Right hindlimb (tissue), 1 donor: ENCODE results near the gene NGEF.
"Not testable (repeated sequence)": the region's sequence is repeated elsewhere in the genome, so short reads cannot be mapped to it uniquely, and the experiment has no call there.

Experiments used
- DNase-seq: peaks from one replicate; pipeline ENCODE4 v3.0.0-alpha.2; 2018

The NGEF gene

GRCh38 chr2:233019610-233020009 lies 6.6 kb upstream of the NGEF start:
- not testable (repeated sequence) for DNase-seq

GRCh38 chr2:233017947-233018346 lies 4.9 kb upstream of the NGEF start:
- DNase-seq, result no peak

DNA sequence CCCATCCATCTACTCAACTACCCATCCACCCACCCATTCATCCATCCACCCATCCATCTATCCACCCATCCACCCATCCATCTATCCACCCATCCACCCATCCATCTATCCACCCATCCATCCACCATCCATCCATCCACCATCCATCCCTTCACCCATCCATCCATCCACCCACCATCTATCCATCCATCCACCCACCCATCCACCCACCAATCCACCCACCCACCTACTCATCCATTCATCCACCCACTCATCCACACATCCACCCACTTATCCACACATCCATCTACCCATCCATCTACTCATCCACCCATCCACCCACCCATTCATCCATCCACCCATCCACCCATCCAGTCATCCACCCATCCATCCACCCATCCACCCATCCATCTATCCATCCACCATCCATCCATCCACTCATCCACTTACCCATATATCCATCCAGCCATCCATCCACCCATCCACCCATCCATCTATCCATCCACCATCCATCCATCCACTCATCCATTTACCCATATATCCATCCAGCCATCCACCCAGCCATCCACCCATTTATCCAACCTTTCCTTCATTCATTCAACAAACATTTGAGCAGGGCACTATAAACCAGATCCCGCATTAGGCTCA lies 2.1 kb upstream of the NGEF start:
- DNase-seq, result no peak

DNA sequence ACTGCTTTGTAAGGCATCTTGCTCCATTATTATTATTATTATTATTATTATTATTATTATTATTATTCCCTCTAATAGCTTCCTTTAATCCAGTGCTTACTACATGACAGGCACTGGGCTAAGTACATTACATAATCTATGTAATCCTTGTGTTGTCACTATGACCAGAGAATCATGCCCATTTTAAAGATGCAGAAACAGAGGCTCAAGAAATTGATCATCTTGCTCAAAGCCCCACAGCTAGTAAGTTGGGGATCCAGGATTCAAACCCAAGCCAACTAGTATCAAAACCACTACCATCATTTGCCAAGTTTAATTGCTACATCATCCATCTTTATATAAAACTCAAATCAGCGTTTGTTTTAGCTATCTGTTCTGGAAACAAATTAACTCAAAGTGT lies 594 bp upstream of the NGEF start:
- DNase-seq, result no peak

- DNase-seq, result no peak
These were observed 620 bp downstream of the NGEF start for GRCh38 chr2:233012301-233012971.

DNA sequence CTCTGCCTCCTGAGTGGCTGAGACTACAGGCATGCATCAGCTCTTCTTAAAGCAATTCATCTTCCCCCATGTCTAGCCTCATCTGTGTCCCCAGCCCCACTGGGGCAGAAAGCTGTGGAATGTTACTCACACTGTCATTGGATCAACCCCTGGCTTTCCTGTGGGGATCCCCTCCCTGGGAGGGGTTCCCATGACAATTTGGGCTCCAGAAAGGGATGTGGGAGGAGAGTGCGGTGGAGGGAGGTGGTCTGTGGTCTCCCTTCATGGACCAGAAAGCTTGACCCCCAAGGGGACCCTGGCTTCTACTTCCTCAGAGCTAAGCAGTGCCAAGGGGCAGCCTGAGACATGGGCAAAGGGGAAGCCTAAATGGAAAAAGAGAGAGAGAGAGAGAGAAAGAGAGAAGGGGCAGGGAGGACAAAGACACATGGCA lies 1.3 kb downstream of the NGEF start:
- no peak for DNase-seq

DNA sequence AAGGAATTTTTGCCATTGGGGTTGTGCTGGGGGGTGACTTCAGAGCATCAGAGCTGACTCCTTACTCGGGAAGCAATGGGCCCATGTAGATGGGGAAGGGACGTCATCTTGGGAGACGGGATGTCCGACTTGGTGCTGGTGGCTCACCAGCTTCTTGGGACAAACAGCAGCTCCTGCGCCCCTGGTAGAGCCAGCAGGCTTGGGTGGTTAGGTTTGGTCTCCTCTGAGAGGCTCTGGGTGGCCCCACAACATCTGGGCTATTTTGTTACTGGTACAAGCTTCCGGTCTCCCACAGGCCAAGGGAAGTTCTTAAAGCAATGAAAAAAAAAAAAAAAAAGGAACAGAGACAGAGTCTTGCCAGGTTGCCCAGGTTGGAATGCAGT lies 1.8 kb downstream of the NGEF start:
- no peak for DNase-seq

DNA sequence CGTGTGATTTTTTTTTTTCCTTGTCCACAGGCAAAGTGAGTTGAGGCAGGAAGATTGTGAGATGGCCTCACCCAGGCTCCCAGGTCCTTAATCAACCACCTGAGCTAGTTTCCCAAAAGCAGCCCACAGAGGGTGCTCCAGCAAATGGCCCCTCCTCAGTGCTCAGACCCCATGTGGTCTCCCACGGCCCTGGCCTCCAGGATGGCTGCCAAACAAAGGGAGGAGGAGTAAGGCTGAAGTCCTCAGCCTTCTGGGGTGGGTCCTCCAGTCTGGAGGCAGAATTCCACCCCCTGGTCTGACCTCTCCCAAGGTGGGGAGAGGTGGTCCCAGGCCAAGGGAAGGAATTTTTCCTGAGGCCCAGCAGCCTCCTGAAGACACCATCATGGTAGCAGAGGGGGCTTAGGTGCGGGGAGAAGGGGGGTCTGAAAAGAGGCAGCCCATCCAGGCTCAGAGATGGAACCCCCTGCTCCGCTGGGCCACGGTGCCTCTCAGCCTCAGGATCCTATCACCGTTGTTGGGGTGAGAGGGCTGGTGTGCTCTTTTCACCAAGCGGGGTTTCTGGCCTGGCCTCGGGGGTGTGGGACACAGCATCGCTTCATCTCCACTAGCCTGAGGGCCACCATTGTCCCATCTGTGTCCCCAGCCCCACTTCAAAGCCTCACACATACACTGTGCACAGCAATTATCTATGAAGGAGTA lies 2.3 kb downstream of the NGEF start:
- no peak for DNase-seq

DNA sequence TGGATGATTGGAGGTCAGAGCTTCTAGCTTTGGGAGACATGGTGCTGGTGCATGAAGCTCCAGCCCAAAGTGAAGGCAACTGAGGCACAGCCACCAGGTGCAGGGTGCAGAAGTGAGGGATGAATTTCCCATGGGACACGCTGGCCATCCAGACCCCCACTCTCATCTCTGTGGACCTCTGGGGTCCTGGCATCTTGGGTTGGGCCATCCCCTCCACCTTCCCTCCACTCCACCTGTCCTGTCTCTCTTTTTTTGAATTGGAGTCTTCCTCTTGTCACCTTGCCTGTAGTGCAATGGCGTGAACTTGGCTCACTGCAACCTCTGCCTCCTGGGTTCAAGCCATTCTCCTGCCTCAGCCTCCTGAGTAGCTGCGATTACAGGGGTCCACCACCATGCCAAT lies 3.4 kb downstream of the NGEF start:
- DNase-seq, result no peak

- no peak for DNase-seq
These were observed 5.3 kb downstream of the NGEF start for GRCh38 chr2:233007739-233008138.

DNA sequence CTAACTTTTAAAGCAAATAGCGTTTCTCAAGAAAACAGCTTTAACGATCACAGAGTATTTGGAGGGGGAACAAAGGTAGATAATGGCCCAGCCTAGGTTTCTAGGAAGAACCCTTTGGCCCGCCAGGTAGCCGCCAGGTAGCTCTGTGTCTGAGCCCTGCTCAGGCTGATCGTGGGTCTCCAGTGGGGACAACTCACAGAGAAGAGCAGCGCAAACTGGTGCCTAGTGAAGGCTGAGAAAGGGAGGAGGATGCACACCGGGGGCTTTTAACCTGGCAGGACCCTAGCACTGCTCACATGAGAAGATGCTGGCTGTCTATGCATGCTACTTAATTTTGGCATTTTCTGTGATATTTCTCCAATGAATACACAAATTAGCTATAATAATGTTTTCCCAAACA lies 5.8 kb downstream of the NGEF start:
- DNase-seq, result no peak

DNA sequence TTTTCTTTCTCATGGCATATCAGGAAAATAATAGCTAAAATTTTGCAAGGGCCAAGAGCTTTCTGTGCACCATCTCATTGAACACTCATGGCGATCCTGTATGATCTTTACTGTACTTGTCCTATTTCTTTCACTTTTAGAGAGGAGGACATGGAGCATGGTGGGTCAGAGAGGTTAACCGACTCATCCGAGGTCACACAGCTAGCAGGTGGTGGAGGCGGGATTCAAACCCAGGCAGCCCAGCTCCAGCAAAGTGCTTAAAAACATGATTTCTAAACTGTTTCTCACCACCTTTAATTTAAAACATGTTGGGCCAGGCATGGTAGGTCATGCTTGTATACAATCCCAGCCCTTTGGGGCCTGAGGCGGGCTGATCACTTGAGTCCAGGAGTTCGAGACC lies 6.4 kb downstream of the NGEF start:
- no peak for DNase-seq

DNA sequence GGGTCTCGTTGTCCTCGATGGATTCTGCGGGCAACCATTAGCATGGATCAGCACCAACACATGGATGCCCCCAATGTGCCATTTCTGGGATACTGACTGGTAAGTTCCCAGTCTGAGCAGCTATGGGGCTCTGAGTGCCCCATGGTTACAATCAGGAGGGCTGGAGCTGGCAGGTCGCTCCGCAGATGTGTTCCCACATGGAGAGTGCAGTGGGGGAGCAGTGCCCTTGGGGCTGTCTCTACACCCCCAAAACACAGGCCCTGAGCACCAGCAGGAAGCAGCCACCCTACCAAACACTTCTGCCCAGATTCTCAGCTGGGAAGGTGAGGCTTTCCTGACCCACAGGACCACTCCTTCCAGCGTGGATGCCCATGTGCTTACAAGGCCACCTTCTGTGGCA lies 8.0 kb downstream of the NGEF start:
- DNase-seq, result no peak

GRCh38 chr2:233003658-233004555 lies 9.1 kb downstream of the NGEF start:
- no peak for DNase-seq

DNA sequence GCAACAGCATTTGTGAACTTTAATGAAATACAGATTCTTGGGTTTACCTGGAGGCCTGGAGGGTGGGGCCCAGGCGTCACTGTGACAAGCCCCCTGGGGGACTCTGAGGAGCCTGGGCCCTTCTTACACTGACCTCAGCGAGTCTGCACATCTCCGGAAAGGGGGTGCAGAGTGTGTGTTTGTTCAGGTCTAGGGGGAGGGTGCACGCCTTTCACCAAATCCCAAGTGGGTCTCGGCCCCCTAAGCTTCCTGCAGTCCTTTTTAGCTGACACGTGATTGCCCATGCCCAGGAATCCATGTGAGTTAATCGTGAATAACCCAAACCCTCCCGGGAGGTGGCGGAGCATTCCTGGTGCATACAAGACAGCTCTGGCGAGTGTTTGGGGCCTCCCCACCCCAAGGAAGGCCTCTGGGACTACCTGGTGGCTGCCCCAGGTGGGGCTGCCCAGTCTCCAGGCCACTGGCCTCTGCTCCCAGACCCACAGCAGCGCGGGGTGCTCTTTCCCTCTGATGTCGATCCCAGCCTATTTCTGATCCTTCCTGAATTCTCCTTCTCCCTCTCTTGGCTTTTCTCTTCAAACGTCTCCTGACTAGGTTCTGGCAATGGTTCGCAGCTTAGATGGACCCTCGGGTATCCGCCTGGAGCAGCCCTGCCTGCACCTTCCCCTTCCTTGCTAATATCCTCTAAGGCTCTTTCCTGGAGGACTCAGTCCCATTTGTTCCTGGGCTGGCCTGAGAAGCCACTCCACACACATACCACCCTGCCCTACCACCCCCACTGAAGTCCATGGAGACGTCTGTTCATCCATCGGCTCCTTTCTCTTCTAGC lies 10.0 kb downstream of the NGEF start:
- DNase-seq, result no peak

- DNase-seq, result no peak
These were observed 11.9 kb downstream of the NGEF start for GRCh38 chr2:233000886-233001750.

DNA sequence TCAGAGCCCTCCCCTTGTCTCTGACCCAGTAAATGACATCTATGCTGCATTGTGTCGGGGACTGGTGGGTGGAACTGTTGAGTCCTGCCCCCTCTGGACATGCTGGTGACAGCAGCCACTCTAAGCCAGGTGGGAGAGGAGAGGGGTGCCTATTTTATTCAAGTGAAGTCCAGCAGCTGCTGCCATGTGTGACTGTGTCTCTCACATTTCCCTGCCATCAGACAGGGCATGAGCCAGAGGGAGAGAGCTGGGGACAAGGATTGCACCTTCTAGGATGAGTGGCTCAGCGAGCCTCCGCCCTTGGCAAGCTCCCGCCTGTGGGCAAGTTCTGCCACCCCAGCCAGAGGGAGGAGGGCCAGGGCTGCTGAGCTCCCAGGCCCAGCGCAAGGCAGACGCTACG lies 13.7 kb downstream of the NGEF start:
- DNase-seq, result no peak

GRCh38 chr2:232998666-232998985 lies 14.4 kb downstream of the NGEF start:
- DNase-seq, result no peak

DNA sequence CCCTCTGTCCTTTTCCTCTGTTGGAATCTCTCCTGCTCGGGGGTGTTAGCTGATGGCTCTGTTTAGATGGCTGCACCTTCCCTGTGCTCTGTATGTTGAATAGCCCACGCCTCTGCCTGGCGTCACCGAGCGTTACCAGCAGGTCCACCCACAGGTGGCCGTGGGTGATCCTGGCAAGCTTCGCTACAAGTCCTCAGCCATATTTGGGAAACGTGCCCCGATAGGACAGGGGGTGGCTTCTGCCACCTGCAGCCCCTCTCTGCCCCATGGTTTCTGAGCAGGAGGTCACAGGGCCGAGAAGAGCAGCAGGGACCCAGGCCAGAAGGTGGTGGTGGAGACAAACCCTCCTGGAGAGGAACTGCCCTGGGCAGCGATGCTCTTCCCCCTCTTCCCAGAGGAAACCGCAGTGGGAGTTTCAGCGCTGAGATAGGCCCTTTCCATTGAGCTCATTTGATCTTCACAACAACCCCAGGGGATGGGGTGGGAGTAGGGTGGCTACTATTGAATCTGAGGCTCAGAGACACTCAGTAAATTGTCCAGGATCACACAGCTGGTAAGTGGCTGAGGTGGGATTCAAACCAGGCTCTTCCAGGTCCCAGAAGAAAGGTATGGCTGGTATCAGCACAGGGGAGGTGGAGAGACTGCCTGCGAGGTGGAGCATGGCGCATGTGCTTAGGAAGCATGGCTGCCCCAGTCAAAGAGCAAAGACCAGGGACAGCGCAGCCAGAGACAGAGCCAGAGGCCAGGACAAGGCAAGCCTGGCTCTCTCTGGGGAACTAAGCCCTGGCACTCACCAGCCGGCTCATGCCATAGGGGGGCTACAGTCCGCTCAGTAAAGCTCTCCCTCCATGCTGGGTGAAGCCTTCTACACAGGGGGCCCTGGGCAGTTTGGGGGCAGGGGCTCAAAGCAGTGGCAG lies 15.0 kb downstream of the NGEF start:
- DNase-seq, result no peak

DNA sequence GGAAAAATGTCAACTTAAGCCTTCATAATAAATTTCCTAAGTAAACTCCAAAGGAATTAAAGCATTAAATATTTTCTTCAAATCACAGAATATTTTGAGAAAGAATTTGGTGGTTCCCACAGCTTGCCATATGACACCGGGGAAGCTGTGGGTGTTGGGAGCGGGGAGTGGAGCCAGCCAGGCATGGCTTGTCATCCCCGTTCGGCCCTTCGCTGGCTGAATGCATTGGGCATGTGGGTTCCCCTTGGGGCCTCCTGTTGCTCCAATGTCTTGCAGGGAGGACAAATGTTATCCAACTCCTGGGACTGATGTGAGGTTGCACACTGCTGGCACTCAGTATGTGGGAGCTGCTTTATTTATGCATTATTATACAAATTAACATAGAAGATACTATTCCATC lies 18.6 kb downstream of the NGEF start:
- DNase-seq, result no peak
